B cell (primary cell): ENCODE results near the gene CLDN7. TPM values are rescaled to one million over a fixed set of nuclear protein-coding genes. Genes with fewer than 3 reads are reported as not detected.
A peak's percentile ranks its signal among the peaks of the same experiment; 100 is the strongest.

Experiments used
- ATAC-seq: fragments of 200-7000 bp; cut with Tn5 transposase; one replicate; pipeline ENCODE4 v1.10.0; 2021; ENCODE audit warnings: low read depth, mild to moderate bottlenecking, moderate number of reproducible peaks, moderate library complexity
- CTCF ChIA-PET: fragments of 350-600 bp; sonication (Branson Sonifier 250); formaldehyde crosslinking; loops from one replicate; lab custom pipeline; 2021; ENCODE audit warnings: antibody characterized with exemption, inconsistent platforms; lab: Charles Lee
- POLR2A ChIA-PET: fragments of 350-600 bp; sonication (Branson Sonifier 250); formaldehyde crosslinking; loops from one replicate; lab custom pipeline; 2021; ENCODE audit warnings: antibody characterized with exemption; lab: Charles Lee
- DNase-seq: peaks from one replicate; pipeline ENCODE4 v3.0.0; 2013
- H2AFZ ChIP-seq: 2 replicates; pipeline ENCODE4 v1.6.1; 2012; ENCODE audit warnings: mild to moderate bottlenecking, low read depth, low read length; ENCODE audit not compliant: insufficient read depth, poor library complexity, severe bottlenecking
- H3K27ac ChIP-seq, 2 donors: 1 replicate in 1 of 2; 2 replicates in 1 of 2; pipeline ENCODE4 v1.5.1; 2012 to 2013; ENCODE audit warnings: low read length in 2 of 2, mild to moderate bottlenecking in 2 of 2, moderate library complexity in 1 of 2
- H3K27me3 ChIP-seq, 4 experiments: fragments of 200-600 bp in 1 of 4; sonication (generic) in 1 of 4; replicated peaks in 1 of 4; 1 replicate in 2 of 4; 2 replicates in 2 of 4; pipeline versions ENCODE4 v1.6.1 to v1.7.0; 2013 to 2016; ENCODE audit warnings: low read length in 3 of 4, mild to moderate bottlenecking in 2 of 4, mixed read lengths in 1 of 4, moderate library complexity in 1 of 4; ENCODE audit not compliant: insufficient read depth in 4 of 4, control insufficient read depth in 3 of 4; ENCODE audit errors: control extremely low read depth in 1 of 4
- H3K36me3 ChIP-seq, 2 experiments: replicated peaks in 1 of 2; 1 replicate in 1 of 2; 2 replicates in 1 of 2; pipeline versions ENCODE4 v1.6.1 to v1.7.1; 2013; ENCODE audit warnings: low read length in 1 of 2; ENCODE audit not compliant: insufficient read depth in 2 of 2, control insufficient read depth in 1 of 2; ENCODE audit errors: control extremely low read depth in 1 of 2, extremely low read depth in 1 of 2
- H3K4me1 ChIP-seq, 2 donors: fragments of 200-600 bp in 1 of 2; sonication (generic) in 1 of 2; 1 replicate in 1 of 2; 2 replicates in 1 of 2; pipeline versions ENCODE4 v1.5.1 to v1.6.1; 2013 to 2017; ENCODE audit warnings: low read length in 2 of 2; ENCODE audit not compliant: control insufficient read depth in 2 of 2, insufficient read depth in 2 of 2
- H3K4me2 ChIP-seq: replicated peaks from 2 replicates; pipeline ENCODE3; 2012; ENCODE audit warnings: mild to moderate bottlenecking, low read depth, low read length; ENCODE audit not compliant: poor library complexity, severe bottlenecking
- H3K4me3 ChIP-seq, 5 experiments: fragments of 200-600 bp in 1 of 5; sonication (generic) in 1 of 5; 1 replicate in 3 of 5; 2 replicates in 2 of 5; pipeline versions ENCODE4 v1.5.1 to v1.7.0; 2011 to 2016; ENCODE audit warnings: low read length in 4 of 5, mild to moderate bottlenecking in 4 of 5, low read depth in 2 of 5, control low read depth in 1 of 5, moderate library complexity in 1 of 5; ENCODE audit not compliant: insufficient read depth in 1 of 5; ENCODE audit errors: control extremely low read depth in 1 of 5, extremely low read depth in 1 of 5
- H3K79me2 ChIP-seq: fragments of 200-600 bp; sonication (generic); one replicate; pipeline ENCODE4 v1.6.0; 2016; ENCODE audit warnings: low read length; ENCODE audit not compliant: control insufficient read depth, insufficient read depth
- H3K9ac ChIP-seq: fragments of 200-600 bp; sonication (generic); 2 replicates; pipeline ENCODE4 v1.6.1; 2017; ENCODE audit warnings: mild to moderate bottlenecking, low read length, moderate library complexity
- H3K9me3 ChIP-seq, 3 donors: one replicate each; pipeline versions ENCODE4 v1.6.1 to v1.7.1; 2013; ENCODE audit warnings: low read length in 2 of 3; ENCODE audit not compliant: control insufficient read depth in 2 of 3, insufficient read depth in 1 of 3; ENCODE audit errors: control extremely low read depth in 1 of 3
- H4K20me1 ChIP-seq: 2 replicates; pipeline ENCODE4 v1.6.0; 2012; ENCODE audit warnings: mild to moderate bottlenecking, low read length; ENCODE audit not compliant: insufficient read depth, control insufficient read depth, poor library complexity, severe bottlenecking
- H3K27ac Mint-ChIP-seq: one replicate; pipeline ENCODE4 v1.8.0; 2021; ENCODE audit warnings: mixed read lengths
- H3K27me3 Mint-ChIP-seq: one replicate; pipeline ENCODE4 v1.8.0; 2021; ENCODE audit warnings: mixed read lengths
- H3K4me1 Mint-ChIP-seq: one replicate; pipeline ENCODE4 v1.8.0; 2021; ENCODE audit warnings: mixed read lengths
- H3K4me3 Mint-ChIP-seq: one replicate; pipeline ENCODE4 v1.8.0; 2021; ENCODE audit warnings: mixed read lengths
- H3K9me3 Mint-ChIP-seq: one replicate; pipeline ENCODE4 v1.8.0; 2022; ENCODE audit warnings: mixed read lengths; ENCODE audit not compliant: insufficient read depth
- CTCF ChIP-seq: fragments of 200-600 bp; IDR thresholded peaks from one replicate; pipeline ENCODE4 v1.8.0; 2022; ENCODE audit warnings: antibody characterized with exemption, mild to moderate bottlenecking
- EZH2 ChIP-seq: IDR thresholded peaks from 2 replicates; pipeline ENCODE4 v1.6.1; 2012; ENCODE audit warnings: borderline replicate concordance, low read depth, mild to moderate bottlenecking, moderate library complexity, low read length; ENCODE audit not compliant: insufficient read depth, poor library complexity, severe bottlenecking
- WGBS: methylation state at CpG from one replicate; pipeline ENCODE4 v1.1.5; 2013; ENCODE audit warnings: missing lambda C conversion rate; ENCODE audit not compliant: insufficient coverage; 5-methylcytosine and 5-hydroxymethylcytosine counted together
- intact Hi-C: fragments of 100-400 bp; cut with micrococcal nuclease; formaldehyde crosslinking; loops from one replicate; pipeline ENCODE4 v1.10.0; 2022
- polyA plus RNA-seq: library from polyadenylated mRNA; depleted of rRNA; stranded (reverse); fragments of >200 nt; gene quantifications from 2 replicates; pipeline ENCODE4 v1.2.3, GENCODE V29; 2012
- total RNA-seq, 2 donors: library from RNA; stranded (reverse); fragments of 120-200 nt in 1 of 2; gene quantifications; 1 replicate in 1 of 2; 2 replicates in 1 of 2; pipeline versions ENCODE4 v1.2.3 to v1.2.4, GENCODE V29; 2013 to 2022

CLDN7 gene
- total and polyA plus RNA-seq, 2 donors (not counting 1 experiment from before 2014, with no cell fraction given): 1.2 to 5.8 TPM

- peak overlapping the region; percentile 92 for H3K4me2 ChIP-seq
- ATAC-seq: no peak
- ChIA-PET POLR2A (interaction anchor here (0.6 to 1.8 kb wide), 5 partner anchors 13 to 257 kb away, joined by 3 to 7 read pairs (median 6); partner anchors contain the start of gene NEURL4), CTCF (interaction anchor here (0.7 to 4.7 kb wide), 32 partner anchors 10 to 645 kb away, joined by 3 to 115 read pairs (median 5); partner anchors contain the start of genes ACADVL, ACAP1, CTDNEP1 and DLG4)
- no peaks in the 10 kb centered on the region for H3K79me2 ChIP-seq
- peaks cover 22% of the 10 kb centered on the region for H3K4me1 Mint-ChIP-seq
- peaks cover 0 to 7% (median 0%) of the 10 kb centered on the region in 3 donors for H3K9me3 ChIP-seq
- DNase-seq: peak; percentile 43
- H3K27me3 ChIP-seq: peaks cover 0 to 53% (median 14%) of the 10 kb centered on the region in 4 experiments
- H3K4me3 ChIP-seq: peak overlapping the region in 3 of 5 experiments; percentile 41 to 54 (median 43)
- no peaks in the 10 kb centered on the region for H4K20me1 ChIP-seq
- H3K27ac ChIP-seq: no peak overlapping the region
- TF ChIP-seq CTCF: no peak
- TF ChIP-seq EZH2: no peak
- H3K27ac Mint-ChIP-seq: no peak overlapping the region
- peak overlapping the region; percentile 83 for H3K4me3 Mint-ChIP-seq
- no peaks in the 10 kb centered on the region for H3K9me3 Mint-ChIP-seq
- no peaks in the 10 kb centered on the region for H3K36me3 ChIP-seq
- WGBS: 55% methylated on average over 33 of the region's 42 CpGs
- H3K27me3 Mint-ChIP-seq: peaks cover 35% of the 10 kb centered on the region
- intact Hi-C loops: loop anchor here (1.0 to 10.0 kb wide), 4 partner anchors 15 to 243 kb away; no protein-coding TSS in a partner anchor
- H3K4me1 ChIP-seq: peaks cover 28 to 30% of the 10 kb centered on the region in 2 donors
- peak overlapping the region; percentile 58 for H3K9ac ChIP-seq
- H2AFZ ChIP-seq: peak overlapping the region; percentile 32
These were observed 33.2 kb upstream of the CLDN7 start for GRCh38 chr17:7295230-7296180.
